Panc1 (cell line): ENCODE measurements around the gene OGA.

Experiments
- CTCF ChIP-seq: fragments of 450-650 bp; IDR thresholded peaks from 2 replicates; pipeline ENCODE4 v1.5.1; 2017; ENCODE audit warnings: mild to moderate bottlenecking
- POLR2AphosphoS5 ChIP-seq: IDR thresholded peaks from 2 replicates; pipeline ENCODE4 v1.6.1; 2012; ENCODE audit warnings: mild to moderate bottlenecking, low read depth, low read length, moderate library complexity
- SIN3A ChIP-seq: IDR thresholded peaks from 2 replicates; pipeline ENCODE4 v1.6.1; 2012; ENCODE audit warnings: low read depth, mild to moderate bottlenecking, low read length, moderate library complexity, borderline replicate concordance; ENCODE audit not compliant: insufficient read depth

GRCh38 chr10:101781655-101781983, 36.6 kb downstream of the OGA start:
- TF ChIP-seq CTCF: no peak
- TF ChIP-seq POLR2AphosphoS5: no peak
- TF ChIP-seq SIN3A: no peak
